SJCRH30 (cell line): ENCODE measurements around the gene STRN. TPM values are rescaled to one million over a fixed set of nuclear protein-coding genes. Genes with fewer than 3 reads are reported as not detected.

Source experiments
- total RNA-seq: library from RNA; depleted of rRNA; stranded (reverse); fragments of >200 nt; shearing (Covaris generic); gene quantifications from 2 replicates; pipeline ENCODE4 v1.2.3, GENCODE V29; 2014; rRNA removed

Gene STRN
- total RNA-seq, 1 experiment from 2014 or later, result 37.3 TPM

Other genes with a start within 250 kb of the STRN start
- gene HEATR5B, start 117.8 kb upstream of the STRN start, total RNA-seq, result 18.8 and 23.9 TPM in 2 replicates
- 19.8 and 22.2 TPM in 2 replicates for gene GPATCH11, start 118.0 kb upstream of the STRN start, total RNA-seq
- gene EIF2AK2, start 190.4 kb upstream of the STRN start, total RNA-seq, result 35.4 and 46.0 TPM in 2 replicates
- gene SULT6B1, start 222.1 kb upstream of the STRN start, total RNA-seq, result not detected in 2 replicates
- gene CEBPZOS, start 230.0 kb upstream of the STRN start, total RNA-seq, result 54.9 and 62.2 TPM in 2 replicates